ENCODE data around the gene SLC6A3. TPM values are rescaled to one million over a fixed set of nuclear protein-coding genes. Genes with fewer than 3 reads are reported as not detected.
"Not testable (repeated sequence)": the region's sequence is repeated elsewhere in the genome, so short reads cannot be mapped to it uniquely, and the experiment has no call there.

Gene SLC6A3
- total and polyA plus RNA-seq, 12 donors, result 0.04 to 0.19 (median 0.18) TPM; not detected in 9

DNA sequence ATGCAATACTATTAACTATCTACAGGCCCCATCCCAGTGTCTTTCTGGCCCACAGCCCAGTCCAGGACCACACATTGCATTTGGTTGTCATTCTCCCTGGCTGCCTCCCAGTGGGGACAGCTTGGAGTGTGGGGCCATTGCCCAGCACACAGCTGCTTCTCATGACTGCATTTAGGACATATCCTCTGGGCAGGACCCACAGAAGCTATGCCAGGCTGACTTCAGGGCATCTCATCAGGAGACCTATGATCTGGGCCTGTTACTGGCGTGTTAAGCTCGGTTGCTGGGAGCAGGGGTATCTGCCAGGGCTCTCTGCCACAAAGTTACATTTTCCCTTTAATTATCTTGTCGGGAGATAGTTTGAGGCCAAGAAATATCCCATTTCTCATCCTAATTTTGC lies 68.3 kb downstream of the SLC6A3 start:
- intact Hi-C loops (cut with DNase I), result no loop called here
- Histone ChIP-seq H3K27ac (no peak overlapping the region), H3K9me3 (peaks cover 0 to 3% (median 0%) of the 10 kb centered on the region in 11 donors), H3K27me3 (peaks cover 0 to 60% (median 34%) of the 10 kb centered on the region in 7 donors), H3K4me1 (peaks cover 0 to 8% (median 4%) of the 10 kb centered on the region in 9 donors), H3K4me3 (no peak overlapping the region), H3K36me3 (no peaks in the 10 kb centered on the region)
- DNase-seq (no peak), ATAC-seq (no peak)
- TF ChIP-seq, protein P1, sequence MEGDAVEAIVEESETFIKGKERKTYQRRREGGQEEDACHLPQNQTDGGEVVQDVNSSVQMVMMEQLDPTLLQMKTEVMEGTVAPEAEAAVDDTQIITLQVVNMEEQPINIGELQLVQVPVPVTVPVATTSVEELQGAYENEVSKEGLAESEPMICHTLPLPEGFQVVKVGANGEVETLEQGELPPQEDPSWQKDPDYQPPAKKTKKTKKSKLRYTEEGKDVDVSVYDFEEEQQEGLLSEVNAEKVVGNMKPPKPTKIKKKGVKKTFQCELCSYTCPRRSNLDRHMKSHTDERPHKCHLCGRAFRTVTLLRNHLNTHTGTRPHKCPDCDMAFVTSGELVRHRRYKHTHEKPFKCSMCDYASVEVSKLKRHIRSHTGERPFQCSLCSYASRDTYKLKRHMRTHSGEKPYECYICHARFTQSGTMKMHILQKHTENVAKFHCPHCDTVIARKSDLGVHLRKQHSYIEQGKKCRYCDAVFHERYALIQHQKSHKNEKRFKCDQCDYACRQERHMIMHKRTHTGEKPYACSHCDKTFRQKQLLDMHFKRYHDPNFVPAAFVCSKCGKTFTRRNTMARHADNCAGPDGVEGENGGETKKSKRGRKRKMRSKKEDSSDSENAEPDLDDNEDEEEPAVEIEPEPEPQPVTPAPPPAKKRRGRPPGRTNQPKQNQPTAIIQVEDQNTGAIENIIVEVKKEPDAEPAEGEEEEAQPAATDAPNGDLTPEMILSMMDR (IDR thresholded peaks at IDR 0.05), result no peak
- 72 to 87% methylated on average over 3 of the region's 3 CpGs for WGBS, 2 donors

DNA sequence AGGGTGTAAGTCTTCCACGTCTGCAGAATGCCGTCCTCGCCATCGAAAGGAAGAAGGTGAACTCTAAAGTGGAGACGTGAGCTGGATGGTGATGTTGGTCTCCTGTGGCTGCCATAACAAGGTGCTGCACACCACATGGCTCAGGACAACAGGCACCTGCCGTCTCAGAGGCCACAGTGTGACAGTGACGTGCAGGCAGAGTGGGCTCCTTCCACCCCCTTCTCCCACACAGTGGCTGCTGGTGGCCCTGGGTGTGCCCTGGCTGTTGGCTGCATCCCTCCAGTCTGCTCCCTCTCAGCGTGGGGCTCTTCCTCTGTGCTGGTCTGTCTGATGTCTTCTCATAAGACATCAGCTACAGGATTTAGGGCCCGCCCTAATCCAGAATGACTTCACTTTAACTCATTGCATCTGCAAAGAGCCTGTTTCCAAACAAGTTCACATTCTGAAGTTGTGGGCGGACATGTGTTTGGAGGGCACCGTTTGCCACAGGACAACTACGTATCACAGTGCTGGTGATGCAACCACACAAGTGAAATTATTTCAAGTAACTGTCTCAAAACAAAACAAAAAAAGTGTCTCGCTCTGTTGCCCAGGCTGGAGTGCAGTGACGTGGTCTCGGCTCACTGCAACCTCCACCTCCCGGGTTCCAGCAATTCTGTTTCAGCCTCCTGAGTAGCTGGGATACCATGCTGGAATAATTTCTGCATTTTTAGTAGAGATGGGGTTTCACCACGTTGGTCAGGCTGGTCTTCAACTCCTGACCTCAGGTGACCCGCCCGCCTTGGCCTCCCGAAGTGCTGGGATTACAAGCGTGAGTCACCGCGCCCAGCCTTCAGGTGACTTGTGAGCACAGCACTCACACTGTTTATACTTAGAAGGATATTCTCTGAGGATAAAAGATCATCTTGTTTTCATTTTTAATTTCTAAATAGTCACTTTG lies 69.1 kb downstream of the SLC6A3 start:
- DNase-seq (no peak), ATAC-seq (no peak)
- no peak overlapping the region for H3K27ac ChIP-seq
- H3K4me1 ChIP-seq, result peaks cover 0 to 8% (median 4%) of the 10 kb centered on the region in 9 donors
- H3K36me3 ChIP-seq, result no peaks in the 10 kb centered on the region
- intact Hi-C loops (cut with DNase I), result no loop called here
- H3K4me3 ChIP-seq, result no peak overlapping the region
- TF ChIP-seq, protein P1 (IDR thresholded peaks at IDR 0.05), result no peak
- H3K27me3 ChIP-seq, result peaks cover 0 to 54% (median 32%) of the 10 kb centered on the region in 7 donors
- H3K9me3 ChIP-seq, result peaks cover 0 to 3% (median 0%) of the 10 kb centered on the region in 11 donors
- WGBS, 2 donors, result 80 to 81% methylated on average over 23 of the region's 23 CpGs

DNA sequence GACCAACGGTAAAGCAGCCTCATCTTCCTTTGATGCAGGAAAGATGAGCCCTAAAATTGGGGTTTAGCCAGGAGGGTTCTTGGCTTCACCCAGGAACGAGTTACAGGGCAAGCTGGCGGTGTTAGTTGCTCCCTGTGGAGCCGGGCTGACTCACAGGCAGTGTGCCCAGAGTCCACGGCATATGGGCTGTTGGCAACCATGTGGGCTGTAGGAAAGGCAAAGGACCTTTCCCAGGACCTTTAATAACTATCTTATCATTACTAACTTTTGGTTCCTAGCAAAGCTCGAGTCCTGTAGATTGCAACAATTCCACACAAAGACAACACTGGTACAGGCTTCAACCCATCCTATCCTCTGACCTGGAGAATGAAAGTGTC lies 70.6 kb downstream of the SLC6A3 start:
- Histone ChIP-seq H3K27ac (no peak overlapping the region), H3K36me3 (no peaks in the 10 kb centered on the region), H3K9me3 (no peaks in the 10 kb centered on the region), H3K4me3 (no peak overlapping the region), H3K27me3 (peaks cover 0 to 40% (median 17%) of the 10 kb centered on the region in 7 donors), H3K4me1 (no peaks in the 10 kb centered on the region)
- ATAC-seq (peak in 1 of 8 donors; percentile 50), DNase-seq (no peak)
- TF ChIP-seq, protein P1 (IDR thresholded peaks at IDR 0.05), result no peak
- 50 to 63% methylated on average over 6 of the region's 6 CpGs for WGBS, 2 donors
- intact Hi-C loops (cut with DNase I), result no loop called here

DNA sequence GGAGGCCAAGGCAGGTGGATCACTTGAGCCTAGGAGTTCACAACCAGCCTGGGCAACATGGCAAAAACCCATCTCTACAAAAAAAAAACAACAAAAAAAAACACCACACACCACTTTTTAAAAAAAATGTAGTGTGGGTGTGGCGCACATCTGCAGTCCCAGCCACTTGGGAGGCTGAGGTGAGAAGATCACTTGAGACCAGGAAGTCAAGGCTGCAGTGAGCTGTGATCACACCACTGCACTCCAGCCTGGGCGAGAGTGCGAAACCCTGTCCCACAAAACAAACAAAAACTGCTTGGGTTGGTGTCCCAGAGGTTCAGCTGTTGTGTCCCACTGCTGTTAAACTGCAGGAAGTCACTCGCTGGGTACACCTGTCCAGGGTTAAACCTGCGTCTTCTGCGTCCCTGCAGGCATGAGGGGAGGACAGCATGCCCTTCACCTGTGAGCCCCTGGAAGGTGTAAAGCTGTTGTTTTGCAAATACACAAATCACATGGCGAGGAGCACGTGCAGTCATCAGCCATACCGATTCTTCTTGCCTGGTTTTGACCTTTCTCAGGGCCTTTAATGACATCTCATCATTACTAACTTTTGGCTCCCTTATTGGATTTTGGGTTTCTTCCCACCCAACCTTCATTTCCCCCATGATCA lies 71.1 kb downstream of the SLC6A3 start:
- WGBS, 2 donors, result 66 to 70% methylated on average over 9 of the region's 9 CpGs
- Histone ChIP-seq H3K27ac (no peak overlapping the region), H3K4me3 (no peak overlapping the region), H3K4me1 (no peaks in the 10 kb centered on the region), H3K36me3 (no peaks in the 10 kb centered on the region), H3K9me3 (no peaks in the 10 kb centered on the region), H3K27me3 (peaks cover 0 to 35% (median 12%) of the 10 kb centered on the region in 7 donors)
- ATAC-seq (no peak), DNase-seq (no peak)
- intact Hi-C loops (cut with DNase I), result no loop called here
- TF ChIP-seq, protein P1 (IDR thresholded peaks at IDR 0.05), result no peak

DNA sequence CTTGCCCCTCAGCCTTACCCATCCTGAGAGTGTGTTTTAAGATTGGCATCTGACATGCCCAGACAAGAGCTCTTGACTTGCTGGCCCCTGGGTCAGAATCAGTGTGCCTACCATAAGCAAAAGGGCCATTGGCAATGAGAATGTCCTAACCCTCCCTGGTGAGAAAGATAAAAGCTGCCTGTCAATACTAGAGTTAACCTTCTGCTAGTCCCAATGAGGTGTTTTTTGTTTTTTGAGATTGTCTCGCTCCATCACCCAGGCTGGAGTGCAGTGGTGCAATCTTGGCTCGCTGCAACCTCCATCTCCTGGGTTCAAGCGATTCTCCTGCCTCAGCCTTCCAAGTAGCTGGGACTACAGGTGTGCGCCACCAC lies 73.3 kb downstream of the SLC6A3 start:
- intact Hi-C loops (cut with DNase I); ATAC-seq; H3K27ac ChIP-seq; DNase-seq; H3K36me3 ChIP-seq; H3K9me3 ChIP-seq; H3K4me1 ChIP-seq; H3K4me3 ChIP-seq: not testable (repeated sequence)
- H3K27me3 ChIP-seq, result peaks cover 0 to 33% (median 10%) of the 10 kb centered on the region in 7 donors
- 88 to 89% methylated on average over 4 of the region's 4 CpGs for WGBS, 2 donors
